ENCODE measurements around the gene PLEKHH1.
"Not testable (repeated sequence)": the region's sequence is repeated elsewhere in the genome, so short reads cannot be mapped to it uniquely, and the experiment has no call there.

Gene PLEKHH1

GRCh38 chr14:67589204-67589770, 56.2 kb downstream of the PLEKHH1 start:
- no peak for DNase-seq

GRCh38 chr14:67593650-67594049, 60.6 kb downstream of the PLEKHH1 start:
- DNase-seq: not testable (repeated sequence)

- no peak for DNase-seq
Observed at GRCh38 chr14:67595392-67595791, 62.3 kb downstream of the PLEKHH1 start.

GRCh38 chr14:67599698-67600561, 66.8 kb downstream of the PLEKHH1 start, which contains the start of gene PIGH:
Gene PIGH, minus strand, starts transcription at chr14:67600268. Its CDS starts 65 bp downstream, at chr14:67600203.
- DNase-seq: peak; percentile 92

- DNase-seq: not testable (repeated sequence)
Observed at GRCh38 chr14:67600562-67600974, 67.5 kb downstream of the PLEKHH1 start.

GRCh38 chr14:67602076-67602475, 69.0 kb downstream of the PLEKHH1 start:
- no peak for DNase-seq

DNA sequence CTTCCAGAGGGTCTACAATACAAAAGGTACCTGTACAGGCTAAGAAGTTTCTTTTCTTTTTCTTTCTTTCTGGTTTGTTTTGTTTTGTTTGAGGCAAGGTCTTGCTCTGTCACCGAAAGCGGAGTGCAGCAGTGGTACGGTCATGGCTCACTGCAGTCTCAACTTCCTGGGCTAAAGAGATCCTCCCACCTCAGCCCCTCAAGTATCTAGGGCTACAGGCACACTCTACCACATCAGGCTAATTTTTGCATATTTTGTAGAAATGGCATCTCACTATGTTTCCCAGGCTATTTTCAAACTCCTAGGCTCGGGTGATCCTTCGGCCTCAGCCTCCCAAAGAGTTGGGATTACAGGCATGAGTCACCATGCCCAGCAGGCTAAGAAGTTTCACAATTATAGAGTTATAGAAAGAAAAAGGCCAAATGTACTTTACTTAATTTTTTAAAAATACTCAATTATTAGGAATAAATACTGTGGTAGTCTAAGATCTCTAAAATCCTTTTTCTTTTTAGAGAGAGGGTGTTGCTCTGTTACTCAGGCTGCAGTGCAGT, 70.0 kb downstream of the PLEKHH1 start:
- no peak for DNase-seq

DNA sequence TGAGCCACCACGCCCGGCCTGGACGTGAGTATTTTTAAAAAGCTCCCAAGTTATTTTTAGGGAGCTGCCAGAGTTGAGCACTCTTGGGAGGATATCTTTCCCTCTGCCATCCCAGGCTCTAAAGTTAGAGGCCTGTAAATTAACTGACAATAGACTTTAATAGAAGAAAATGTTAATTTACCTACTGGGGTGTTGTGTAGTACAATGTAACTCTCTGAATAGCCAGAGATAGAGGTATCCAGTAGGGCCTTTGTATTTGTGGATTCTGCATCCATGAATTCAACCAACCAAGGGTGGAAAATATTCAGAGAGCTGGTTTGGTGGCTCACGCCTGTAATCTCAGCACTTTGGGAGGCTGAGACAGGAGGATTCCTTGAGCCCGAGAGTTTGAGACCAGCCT, 74.6 kb downstream of the PLEKHH1 start:
- no peak for DNase-seq

GRCh38 chr14:67609642-67610310, 76.7 kb downstream of the PLEKHH1 start:
- no peak for DNase-seq

GRCh38 chr14:67610491-67610890, 77.4 kb downstream of the PLEKHH1 start:
- no peak for DNase-seq

- peak; percentile 56 for DNase-seq
Observed at GRCh38 chr14:67618617-67619063, 85.5 kb downstream of the PLEKHH1 start.

GRCh38 chr14:67619446-67620216, 86.5 kb downstream of the PLEKHH1 start, which contains the start of gene ARG2:
Gene ARG2, plus strand, starts transcription at chr14:67619920. Its CDS starts 58 bp downstream, at chr14:67619978.
- peak; percentile 99 for DNase-seq

DNA sequence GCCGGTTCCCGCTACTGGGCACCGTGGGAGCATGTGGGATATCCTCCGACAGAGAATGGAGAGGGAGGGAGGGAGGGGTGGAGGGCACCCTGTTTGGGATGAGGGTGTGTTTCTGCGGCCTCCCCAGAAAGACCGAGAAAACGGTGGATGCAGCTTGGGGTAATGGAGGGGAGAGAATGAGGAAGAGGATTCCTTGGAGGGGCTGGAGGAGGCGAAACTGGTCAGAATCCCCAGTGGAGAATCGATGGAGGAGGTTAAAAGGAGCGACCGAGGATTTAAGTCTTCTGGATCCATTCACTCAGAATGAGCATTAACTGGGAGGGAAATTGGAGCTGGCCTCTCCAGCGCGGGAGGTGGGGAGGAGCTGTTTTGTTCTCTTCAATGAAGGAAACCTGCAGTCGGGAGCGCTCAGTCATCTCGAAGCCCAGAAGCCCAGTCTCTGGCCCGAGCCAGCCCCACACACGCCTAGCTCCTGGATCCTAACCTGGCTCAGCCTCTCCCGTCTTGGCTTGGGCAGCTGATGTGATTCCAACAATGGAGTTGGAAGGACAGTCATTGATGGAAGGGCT, 87.2 kb downstream of the PLEKHH1 start:
- DNase-seq: peak; percentile 80

DNA sequence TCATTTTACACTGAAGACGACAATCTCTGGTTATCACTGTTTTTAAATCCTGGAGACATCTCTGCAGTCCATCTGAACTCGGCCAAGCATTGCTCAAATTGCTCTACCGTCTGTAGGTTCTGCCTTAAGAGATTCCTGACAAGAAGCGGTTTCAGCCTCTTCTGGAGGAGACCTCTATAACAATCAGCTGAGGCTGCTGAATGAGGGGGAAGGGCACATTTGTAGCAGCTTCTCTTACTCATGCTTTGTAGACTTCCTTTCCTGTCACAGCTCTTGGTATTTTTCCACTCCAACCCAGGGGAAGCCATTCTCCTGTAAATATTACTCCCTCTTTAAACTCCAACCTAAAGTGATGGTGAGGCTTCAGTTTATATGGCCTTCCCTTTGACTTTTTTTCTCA, 89.6 kb downstream of the PLEKHH1 start:
- peak; percentile 67 for DNase-seq

DNA sequence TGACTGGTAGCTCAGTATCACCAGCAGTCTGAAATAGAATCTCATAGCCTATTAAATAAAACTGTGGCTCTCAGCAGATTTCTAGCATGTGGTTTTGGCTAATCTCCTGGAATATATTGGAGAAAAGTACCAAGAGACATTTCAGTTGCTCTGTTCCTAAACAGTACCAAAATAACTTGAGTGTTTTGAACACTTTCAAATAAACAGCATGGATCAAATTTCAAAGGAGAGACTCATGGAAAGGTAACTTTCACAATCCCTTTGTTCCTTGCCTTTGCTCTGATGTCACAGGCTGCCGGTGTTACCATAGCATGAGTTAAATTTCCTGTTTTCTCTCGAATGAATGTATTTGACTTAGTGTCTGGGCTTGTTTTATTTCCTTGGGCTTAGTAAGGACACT, 90.0 kb downstream of the PLEKHH1 start:
- peak; percentile 84 for DNase-seq

GRCh38 chr14:67626131-67626530, 93.0 kb downstream of the PLEKHH1 start:
- DNase-seq: not testable (repeated sequence)

GRCh38 chr14:67627519-67627918, 94.4 kb downstream of the PLEKHH1 start:
- DNase-seq: no peak

GRCh38 chr14:67630186-67630585, 97.1 kb downstream of the PLEKHH1 start:
- DNase-seq: no peak

- DNase-seq: no peak
Observed at GRCh38 chr14:67630938-67631337, 97.8 kb downstream of the PLEKHH1 start.

DNA sequence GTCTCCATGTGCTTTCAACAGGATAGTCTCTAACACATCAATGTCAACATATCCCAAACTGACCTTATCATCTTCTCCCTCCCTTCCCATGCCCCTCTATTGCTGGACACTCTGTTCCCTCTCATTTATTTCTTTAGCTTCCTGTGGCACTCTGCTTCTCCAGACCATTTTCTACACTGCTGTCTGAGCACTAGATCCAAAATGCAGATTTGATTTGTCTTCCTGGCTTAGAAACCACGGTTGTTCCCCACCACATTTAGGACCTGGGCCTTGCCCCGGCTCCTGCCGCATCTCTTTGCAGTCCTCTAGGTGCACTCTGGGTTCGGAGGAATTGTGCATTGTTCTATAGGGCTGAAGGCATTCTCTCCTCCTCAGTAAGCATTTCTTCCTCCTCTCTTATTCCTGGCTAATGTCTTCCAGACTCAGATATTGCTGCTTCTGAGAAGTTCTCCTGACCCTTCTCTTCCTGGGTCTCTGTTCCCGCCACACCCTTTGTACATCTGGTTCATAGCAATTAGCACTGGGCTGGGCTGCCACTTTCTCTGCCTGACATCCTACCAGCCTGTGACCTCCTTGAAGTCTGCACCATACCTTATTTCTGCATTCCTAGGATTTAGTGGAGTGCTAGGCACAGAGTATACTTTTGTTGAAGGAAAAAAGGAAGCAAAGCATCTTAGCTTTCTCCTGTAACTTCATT, 100.5 kb downstream of the PLEKHH1 start:
- DNase-seq: no peak

DNA sequence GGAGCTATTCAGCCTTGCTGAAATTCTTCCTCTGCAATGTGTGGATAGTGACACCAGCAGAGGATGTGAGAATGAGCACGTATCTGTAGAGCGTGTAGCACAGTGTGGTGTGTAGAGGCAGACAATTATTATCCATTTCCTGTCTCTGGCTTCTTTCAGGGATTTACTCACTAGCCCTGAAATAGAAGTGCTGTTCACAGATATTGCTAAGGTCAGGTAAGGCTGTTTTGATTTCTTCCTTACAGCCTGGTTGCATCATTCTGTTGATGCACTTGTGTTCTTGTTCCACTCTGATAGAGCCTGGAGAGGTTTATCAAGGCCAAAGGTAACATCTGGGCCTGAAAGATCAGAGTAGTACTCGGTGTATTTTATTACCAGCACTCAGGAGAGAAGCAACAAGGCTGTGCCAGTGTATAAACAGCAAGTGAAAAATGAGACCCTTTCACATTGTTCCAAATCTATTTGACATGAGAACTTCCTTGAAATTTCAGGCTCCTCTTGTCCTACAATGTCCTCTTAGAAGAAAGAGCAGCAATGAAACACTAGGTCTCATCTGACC, 103.3 kb downstream of the PLEKHH1 start:
- peak; percentile 68 for DNase-seq
